Left renal cortex interstitium (tissue), 4 donors: ENCODE measurements around the gene HSP90AA1. TPM values are rescaled to one million over a fixed set of nuclear protein-coding genes. Genes with fewer than 3 reads are reported as not detected.
A peak's percentile ranks its signal among the peaks of the same experiment; 100 is the strongest.
"Not testable (repeated sequence)": the region's sequence is repeated elsewhere in the genome, so short reads cannot be mapped to it uniquely, and the experiment has no call there.

ENCODE experiments used
- DNase-seq, 4 donors: peaks; one replicate each; pipeline ENCODE4 v3.0.0-alpha.2; 2013; ENCODE audit warnings: low read depth in 4 of 4, low spot score in 2 of 4, missing footprints in 1 of 4
- polyA plus RNA-seq, 4 donors: library from polyadenylated mRNA; unstranded; fragments of 120-200 nt; gene quantifications; one replicate each; pipeline ENCODE4 v1.2.1, GENCODE V29; 2013; ENCODE audit not compliant: insufficient read length in 4 of 4

Gene HSP90AA1
- polyA plus RNA-seq, 4 donors = 672 to 797 (median 731) TPM

GRCh38 chr14:102095231-102095870, 8.5 kb upstream of the HSP90AA1 start:
- DNase-seq = no peak

GRCh38 chr14:102094101-102094500, 7.3 kb upstream of the HSP90AA1 start:
- DNase-seq = no peak

- DNase-seq = no peak
These were observed 6.0 kb upstream of the HSP90AA1 start for GRCh38 chr14:102092806-102093205.

- DNase-seq = no peak
These were observed 3.9 kb upstream of the HSP90AA1 start for GRCh38 chr14:102090713-102091112.

- DNase-seq = no peak
These were observed 2.9 kb upstream of the HSP90AA1 start for GRCh38 chr14:102089621-102090343.

GRCh38 chr14:102088012-102088792, 1.4 kb upstream of the HSP90AA1 start:
- DNase-seq = peak in 3 of 4 donors; percentile 40 to 59 (median 53)

- no peak for DNase-seq
These were observed 843 bp upstream of the HSP90AA1 start for GRCh38 chr14:102087762-102088011.

GRCh38 chr14:102086709-102086971, 204 bp downstream of the HSP90AA1 start:
- DNase-seq = no peak

GRCh38 chr14:102085948-102086708, 716 bp downstream of the HSP90AA1 start:
- no peak for DNase-seq

- DNase-seq = no peak
These were observed 1.4 kb downstream of the HSP90AA1 start for GRCh38 chr14:102085488-102085887.

- no peak for DNase-seq
These were observed 1.9 kb downstream of the HSP90AA1 start for GRCh38 chr14:102084931-102085330.

GRCh38 chr14:102084522-102084921, 2.3 kb downstream of the HSP90AA1 start:
- DNase-seq = not testable (repeated sequence)

GRCh38 chr14:102081231-102082080, 5.4 kb downstream of the HSP90AA1 start:
- no peak for DNase-seq

- no peak for DNase-seq
These were observed 6.4 kb downstream of the HSP90AA1 start for GRCh38 chr14:102080183-102081080.

GRCh38 chr14:102079700-102079979, 7.2 kb downstream of the HSP90AA1 start:
- DNase-seq = no peak

- DNase-seq = no peak
These were observed 7.8 kb downstream of the HSP90AA1 start for GRCh38 chr14:102078831-102079699.

GRCh38 chr14:102078361-102078791, 8.5 kb downstream of the HSP90AA1 start:
- not testable (repeated sequence) for DNase-seq

- no peak for DNase-seq
These were observed 9.5 kb downstream of the HSP90AA1 start for GRCh38 chr14:102077382-102077709.

- no peak for DNase-seq
These were observed 11.7 kb downstream of the HSP90AA1 start for GRCh38 chr14:102075155-102075554.
